ENCODE data around the gene NIM1K. TPM values are rescaled to one million over a fixed set of nuclear protein-coding genes. Genes with fewer than 3 reads are reported as not detected.
A peak's percentile ranks its signal among the peaks of the same experiment; 100 is the strongest.

The NIM1K gene
- total and polyA plus RNA-seq, 2 of the 4 experiments (the other 2 are of a cell fraction), result 0.54 to 0.68 TPM

DNA sequence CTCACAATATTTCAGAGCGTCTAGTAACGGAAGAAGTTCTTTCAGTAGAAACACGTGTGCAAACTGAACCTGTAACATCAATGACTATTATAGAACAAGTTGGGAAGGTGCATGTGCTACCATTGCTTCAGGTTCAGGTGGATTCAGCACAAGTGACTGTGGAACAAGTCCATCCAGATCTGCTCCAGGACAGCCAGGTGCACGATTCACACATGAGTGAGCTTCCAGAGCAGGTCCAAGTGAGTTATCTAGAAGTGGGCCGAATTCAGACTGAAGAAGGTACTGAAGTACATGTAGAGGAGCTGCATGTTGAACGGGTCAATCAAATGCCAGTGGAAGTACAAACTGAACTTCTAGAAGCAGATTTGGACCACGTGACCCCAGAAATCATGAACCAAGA is 17.4 kb upstream of the NIM1K start:
- H3K4me1 ChIP-seq (ENCODE audit: control insufficient read depth, insufficient read depth, low read length), result no peaks in the 10 kb centered on the region

More for the DNA sequence above, 17.4 kb upstream of the NIM1K start:
- intact Hi-C loops (cut with micrococcal nuclease) (no loop called here), dilution Hi-C loops (cut with HindIII; ENCODE audit: low sequenced_read_pairs, unreplicated experiment) (no loop called here), in situ Hi-C loops (cut with MboI; ENCODE audit: low sequenced_read_pairs) (no loop called here)
- Histone ChIP-seq H2BK120ac (ENCODE audit: low read depth, low read length) (no peak overlapping the region), H2BK15ac (ENCODE audit: low read depth, low read length) (no peak overlapping the region), H2AFZ (replicated peaks; ENCODE audit: low read length, poor library complexity) (no peak overlapping the region), H2AK5ac (ENCODE audit: low read depth, low read length) (no peak overlapping the region), H2BK5ac (ENCODE audit: low read depth, low read length, poor library complexity, severe bottlenecking) (no peak overlapping the region), H3K9ac (ENCODE audit: low read depth, low read length) (no peak overlapping the region), H3K36me3 (ENCODE audit: control insufficient read depth, insufficient read depth, low read length) (peaks cover 15% of the 10 kb centered on the region), H3K4ac (ENCODE audit: low read depth, low read length) (no peak overlapping the region), H2AK9ac (replicated peaks; ENCODE audit: low read depth, low read length, poor library complexity) (no peak overlapping the region), H3K27me3 (ENCODE audit: control insufficient read depth, insufficient read depth, low read length) (no peaks in the 10 kb centered on the region), H3K9me1 (ENCODE audit: insufficient read depth, low read length) (peaks cover 3% of the 10 kb centered on the region; the same call in 1 of the 2 replicates), H3K27ac (ENCODE audit: insufficient read depth, low read length) (no peak overlapping the region), H3K79me1 (ENCODE audit: low read depth in 1 of 2, low read length in 2 of 2) (peaks cover 5 to 17% of the 10 kb centered on the region in 2 experiments), H3K14ac (replicated peaks; ENCODE audit: low read depth, low read length) (no peak overlapping the region), H4K91ac (ENCODE audit: insufficient read depth, low read depth, low read length) (no peak overlapping the region), H3K4me2 (ENCODE audit: low read depth, low read length) (no peak overlapping the region), H4K8ac (ENCODE audit: low read depth in 2 of 2, low read length in 2 of 2) (no peak overlapping the region), H4K5ac (ENCODE audit: low read depth, low read length) (no peak overlapping the region), H4K20me1 (ENCODE audit: insufficient read depth, low read length) (peaks cover 3% of the 10 kb centered on the region; the same call in 1 of the 2 replicates), H2BK20ac (ENCODE audit: low read depth, low read length) (no peak overlapping the region), H3K23ac (ENCODE audit: low read depth, low read length) (no peak overlapping the region), H3K4me3 (ENCODE audit: insufficient read depth, low read depth, low read length) (no peak overlapping the region), H3K56ac (ENCODE audit: extremely low read depth, insufficient read depth, low read length) (no peak overlapping the region), H3K9me3 (ENCODE audit: control insufficient read depth, insufficient read depth, low read length) (no peaks in the 10 kb centered on the region), H3K18ac (ENCODE audit: low read depth, low read length) (no peak overlapping the region)
- BruUV-seq (replicated peaks), result TSS peak; percentile 79
- ChIA-PET CTCF (no interaction called here), POLR2A (ENCODE audit: unreplicated experiment) (no interaction called here)
- TF ChIP-seq NFE2L2 (IDR thresholded peaks at IDR 0.05; ENCODE audit: low read depth, low read length), result no peak
- TF ChIP-seq CEBPB (IDR thresholded peaks at IDR 0.05; ENCODE audit: low read depth, low read length), result no peak
- TF ChIP-seq MAFK (IDR thresholded peaks at IDR 0.05; ENCODE audit: low read depth, low read length), result no peak
- no peak for TF ChIP-seq USF2 (IDR thresholded peaks at IDR 0.05; ENCODE audit: low read depth, low read length)
- ATAC-seq (ENCODE audit: low read depth) (no peak), DNase-seq (no peak)
- 96% methylated on average over 3 of the region's 7 CpGs; no CpG with 5 or more reads in 1 of the 2 experiments for WGBS, 2 experiments (ENCODE audit: extremely low coverage in 2 of 2, insufficient read length in 1 of 2)

Data from IMR-90 (cell line).